ENCODE measurements around the gene DHRS2.
"Not testable (repeated sequence)": the region's sequence is repeated elsewhere in the genome, so short reads cannot be mapped to it uniquely, and the experiment has no call there.

The DHRS2 gene, protein sequence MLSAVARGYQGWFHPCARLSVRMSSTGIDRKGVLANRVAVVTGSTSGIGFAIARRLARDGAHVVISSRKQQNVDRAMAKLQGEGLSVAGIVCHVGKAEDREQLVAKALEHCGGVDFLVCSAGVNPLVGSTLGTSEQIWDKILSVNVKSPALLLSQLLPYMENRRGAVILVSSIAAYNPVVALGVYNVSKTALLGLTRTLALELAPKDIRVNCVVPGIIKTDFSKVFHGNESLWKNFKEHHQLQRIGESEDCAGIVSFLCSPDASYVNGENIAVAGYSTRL

DNA sequence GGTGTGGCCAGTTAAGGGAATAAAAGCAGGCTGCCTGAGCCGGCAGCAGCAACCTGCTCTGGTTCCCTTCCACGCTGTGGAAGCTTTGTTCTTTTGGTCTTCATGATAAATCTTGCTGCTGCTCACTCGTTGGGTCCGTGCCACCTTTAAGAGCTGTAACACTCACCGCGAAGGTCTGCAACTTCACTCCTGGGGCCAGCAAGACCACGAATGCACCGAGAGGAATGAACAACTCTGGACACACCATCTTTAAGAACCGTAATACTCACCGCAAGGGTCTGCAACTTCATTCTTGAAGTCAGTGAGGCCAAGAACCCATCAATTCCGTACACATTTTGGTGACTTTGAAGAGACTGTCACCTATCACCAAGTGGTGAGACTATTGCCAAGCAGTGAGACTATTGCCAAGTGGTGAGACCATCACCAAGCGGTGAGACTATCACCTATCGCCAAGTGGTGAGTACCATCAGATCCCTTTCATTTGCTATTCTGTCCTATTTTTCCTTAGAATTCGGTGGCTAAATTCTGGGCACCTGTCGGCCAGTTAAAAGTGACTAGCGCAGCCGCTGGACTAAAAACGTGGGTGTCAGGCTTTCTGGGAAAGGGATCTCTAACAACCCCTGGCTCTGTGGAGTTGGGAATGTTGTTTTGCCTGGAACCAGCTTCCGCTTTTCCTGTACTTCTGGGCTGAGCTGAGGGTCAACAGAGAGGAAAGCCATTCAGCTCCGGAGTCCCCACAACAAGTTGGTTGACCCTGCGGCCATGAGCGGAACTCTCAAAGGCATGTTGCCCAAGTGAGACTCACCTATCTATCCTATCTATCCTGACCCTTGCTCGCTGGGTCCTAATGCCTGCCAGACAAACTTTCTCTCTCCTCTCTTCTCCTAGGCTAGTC lies at the start of gene DHRS2:
Gene DHRS2, plus strand, starts transcription at position 48 of the 895 bp plus-strand sequence. CDS start 2,501 bp downstream, outside the sequence.
- in situ Hi-C loops (cut with MboI; ENCODE audit: low sequenced_read_pairs) = no loop called here

DNA sequence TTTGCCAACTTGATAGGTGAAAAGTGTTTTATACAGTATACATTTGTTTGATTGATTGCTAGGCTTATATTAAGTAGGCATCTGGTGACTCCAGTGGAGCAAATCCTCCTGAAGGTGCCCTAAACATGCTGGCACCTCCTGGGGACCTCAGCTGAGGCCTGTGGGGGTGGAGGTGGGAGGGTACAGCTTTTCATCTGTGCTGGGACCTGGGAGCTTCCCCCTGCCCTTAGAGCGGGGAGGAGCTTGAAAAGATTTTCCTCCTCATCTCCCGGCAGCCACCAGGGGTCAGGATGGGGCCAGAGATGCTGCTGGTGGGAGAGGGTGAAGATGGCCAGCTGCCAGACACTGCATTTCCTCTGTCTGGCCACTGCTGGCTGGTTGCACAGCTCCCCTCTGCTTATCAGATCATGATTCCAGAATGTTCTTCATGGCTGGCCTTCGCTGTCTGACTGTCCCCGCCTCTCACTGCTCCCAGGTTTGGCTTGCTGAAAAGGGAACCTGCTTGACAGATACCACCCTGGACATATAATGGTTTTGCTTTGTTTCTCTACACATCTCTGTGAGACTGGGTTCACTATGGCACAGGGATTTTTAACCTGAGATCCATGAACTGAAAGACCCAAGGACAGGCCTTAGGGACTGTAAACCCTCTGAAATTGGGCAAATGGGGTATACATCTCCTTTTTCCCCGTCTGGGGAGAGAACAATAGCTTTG lies 47.1 kb upstream of the DHRS2 start:
- in situ Hi-C loops (cut with MboI; ENCODE audit: low sequenced_read_pairs) = no loop called here

DNA sequence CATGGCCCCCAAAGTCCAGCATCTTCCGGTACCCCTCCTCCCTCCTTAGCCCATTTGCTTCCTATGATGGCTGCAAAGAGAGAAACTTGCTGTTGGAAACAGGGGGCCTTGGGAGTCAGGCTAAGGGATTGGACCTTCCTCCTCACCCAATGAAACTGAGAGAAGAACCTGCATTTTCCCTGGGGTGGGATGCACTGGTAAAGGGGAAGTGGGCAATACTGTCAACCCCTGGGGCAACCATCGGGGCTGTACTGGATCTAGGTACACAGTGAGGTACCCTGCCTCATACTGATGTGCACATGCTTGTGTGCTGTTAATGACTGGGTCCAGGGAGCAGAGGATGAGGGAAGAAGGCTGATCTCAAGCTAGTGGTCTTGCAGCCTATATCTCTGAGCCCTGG lies 46.6 kb upstream of the DHRS2 start:
- in situ Hi-C loops (cut with MboI; ENCODE audit: low sequenced_read_pairs) = no loop called here

DNA sequence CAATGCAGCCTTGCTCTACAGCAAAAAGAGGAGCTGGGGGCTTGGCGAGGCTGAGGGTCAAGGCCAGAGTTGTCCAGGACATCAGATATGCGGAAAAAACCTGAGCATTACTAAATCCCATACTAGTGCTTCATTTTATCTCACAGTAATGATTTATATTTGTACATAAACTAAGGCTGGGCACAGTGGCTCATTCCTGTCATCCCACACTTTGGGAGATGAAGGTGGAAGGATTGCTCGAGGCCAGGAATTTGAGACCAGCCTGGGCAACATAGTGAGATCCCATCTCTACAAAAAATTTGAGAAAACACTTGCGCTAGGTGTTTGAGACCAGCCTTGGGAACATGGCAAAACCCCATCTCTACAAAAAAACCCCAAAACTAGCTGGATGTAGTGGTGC lies 46.0 kb upstream of the DHRS2 start:
- in situ Hi-C loops (cut with MboI; ENCODE audit: low sequenced_read_pairs) = no loop called here

DNA sequence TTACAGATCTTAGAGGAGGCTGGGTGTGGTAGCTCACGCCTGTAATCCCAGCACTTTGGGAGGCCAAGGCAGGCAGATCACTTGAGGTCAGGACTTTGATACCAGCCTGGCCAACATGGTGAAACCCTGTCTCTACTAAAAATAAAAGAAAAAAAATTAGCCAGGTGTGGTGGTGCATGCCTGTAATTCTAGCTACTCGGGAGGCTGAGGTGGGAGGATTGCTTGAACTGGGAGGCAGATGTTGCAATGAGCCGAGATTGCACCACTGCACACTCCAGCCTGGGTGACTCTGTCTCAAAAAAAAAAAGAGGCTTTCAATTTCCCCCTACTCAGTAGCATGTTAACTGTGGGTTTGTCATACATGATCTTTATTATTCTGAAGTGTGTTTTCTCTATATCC lies 42.0 kb upstream of the DHRS2 start:
- in situ Hi-C loops (cut with MboI; ENCODE audit: low sequenced_read_pairs) = not testable (repeated sequence)

DNA sequence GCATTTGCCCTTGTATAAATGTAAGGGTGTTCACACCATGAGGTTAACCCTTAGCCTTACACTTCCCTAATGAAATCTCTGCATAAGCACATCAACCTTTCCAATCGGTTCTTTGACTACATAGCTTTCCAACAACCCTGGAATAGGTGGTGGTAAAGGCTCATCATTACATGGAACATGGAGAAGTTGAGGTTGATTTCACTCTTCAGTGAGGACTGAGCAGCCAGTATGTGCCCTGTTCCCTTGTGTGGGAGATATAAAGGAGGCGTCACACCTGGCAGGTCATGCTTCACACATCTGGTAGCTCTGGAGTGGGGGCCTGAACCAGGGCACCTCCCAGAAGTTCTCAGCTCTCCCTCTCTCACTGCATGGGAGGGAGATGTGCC lies 35.8 kb upstream of the DHRS2 start:
- in situ Hi-C loops (cut with MboI; ENCODE audit: low sequenced_read_pairs) = no loop called here

DNA sequence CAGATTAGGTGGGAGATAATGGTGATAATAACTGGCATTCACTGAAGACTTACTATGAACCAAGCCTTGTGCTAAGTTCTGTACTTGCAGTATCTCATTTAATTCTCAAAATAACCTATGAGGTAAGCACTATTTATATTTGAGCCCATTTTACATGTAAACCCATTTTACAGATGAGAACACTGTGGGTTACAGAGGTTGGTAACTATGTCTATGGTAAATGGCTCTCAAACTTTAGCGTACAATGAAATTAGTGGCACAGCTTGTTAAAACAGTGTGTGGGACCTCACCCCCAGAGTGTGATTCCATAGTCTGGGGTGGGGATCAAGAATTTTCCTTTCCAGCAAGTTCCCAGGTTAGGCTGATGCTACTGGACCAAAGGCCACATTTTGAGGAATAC lies 35.4 kb upstream of the DHRS2 start:
- in situ Hi-C loops (cut with MboI; ENCODE audit: low sequenced_read_pairs) = no loop called here

DNA sequence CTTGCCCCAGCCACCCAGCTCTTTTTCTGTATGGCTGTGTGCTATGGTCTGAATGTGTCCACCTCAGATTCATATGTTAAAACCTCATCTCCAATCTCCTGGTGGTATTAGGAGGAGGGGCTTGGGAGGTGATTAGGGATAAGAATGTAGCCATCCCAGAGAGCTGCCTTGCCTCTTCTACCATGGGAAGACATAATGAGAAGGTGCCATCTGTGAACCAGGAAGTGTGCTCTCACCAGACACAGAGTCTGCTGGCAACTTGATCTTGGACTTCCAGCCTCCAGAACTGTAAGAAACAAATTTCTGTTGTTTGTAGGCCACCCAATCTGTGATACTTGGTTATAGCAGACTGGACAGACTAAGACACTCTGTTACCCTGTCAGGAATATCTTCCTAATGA lies 34.7 kb upstream of the DHRS2 start:
- in situ Hi-C loops (cut with MboI; ENCODE audit: low sequenced_read_pairs) = no loop called here

DNA sequence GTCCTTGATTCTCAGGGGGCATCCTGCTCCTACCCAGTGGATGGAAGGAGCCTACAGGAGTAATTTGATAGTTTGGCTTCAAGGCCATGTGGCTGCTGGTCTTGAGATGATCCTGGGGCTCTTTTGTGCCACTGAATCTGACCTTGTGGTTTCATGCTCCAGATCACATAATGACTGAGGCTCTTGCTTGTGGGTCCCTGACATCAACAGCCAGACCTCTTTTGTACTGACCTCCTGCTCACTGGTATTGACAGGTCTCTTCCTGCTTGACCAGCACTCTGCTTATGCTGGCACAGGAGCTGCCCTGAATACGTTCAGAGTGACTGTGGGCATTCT lies 34.4 kb upstream of the DHRS2 start:
- in situ Hi-C loops (cut with MboI; ENCODE audit: low sequenced_read_pairs) = no loop called here

DNA sequence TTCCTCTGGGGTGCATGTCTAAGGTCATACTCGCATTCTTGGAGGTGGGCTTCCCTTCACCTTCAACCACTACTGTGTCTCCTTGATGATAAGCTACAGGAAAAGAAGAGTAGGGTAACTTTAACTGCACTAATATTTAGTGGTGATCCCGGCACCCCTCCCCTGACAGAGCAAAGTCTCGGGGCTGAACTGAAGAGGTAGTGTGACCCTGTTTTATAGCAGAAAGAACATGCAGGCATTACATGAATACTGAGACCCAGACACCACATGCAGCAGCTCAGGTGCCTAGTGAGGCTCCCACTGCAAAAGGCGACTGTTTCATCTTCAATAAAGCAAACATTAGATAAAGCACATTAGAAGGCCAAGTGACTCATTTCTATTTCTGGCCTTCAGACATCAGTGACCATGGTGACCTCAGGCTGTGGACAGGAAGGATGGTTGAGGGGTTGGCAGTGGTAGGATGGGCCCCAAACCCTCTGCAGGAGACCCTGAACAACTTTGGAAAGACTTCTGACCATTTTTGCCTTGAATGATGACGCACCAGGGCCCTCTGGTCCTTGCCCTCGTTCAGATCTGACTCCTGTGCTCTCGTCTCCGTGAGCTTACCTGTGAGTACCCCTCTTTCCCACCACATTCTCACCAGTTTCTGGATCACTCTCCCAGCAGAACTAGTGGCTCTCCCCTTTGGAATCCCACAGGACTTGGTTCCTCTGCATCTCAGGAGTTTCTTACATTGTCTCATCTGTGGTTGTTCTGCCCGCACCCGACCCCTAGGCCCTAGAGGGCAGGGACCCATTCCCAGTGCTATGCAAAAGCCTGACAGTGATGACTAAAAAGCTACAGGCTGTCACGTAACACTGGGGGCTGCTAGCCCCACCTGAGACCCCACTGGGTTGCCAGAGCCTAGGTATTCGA lies 33.7 kb upstream of the DHRS2 start:
- in situ Hi-C loops (cut with MboI; ENCODE audit: low sequenced_read_pairs) = no loop called here

DNA sequence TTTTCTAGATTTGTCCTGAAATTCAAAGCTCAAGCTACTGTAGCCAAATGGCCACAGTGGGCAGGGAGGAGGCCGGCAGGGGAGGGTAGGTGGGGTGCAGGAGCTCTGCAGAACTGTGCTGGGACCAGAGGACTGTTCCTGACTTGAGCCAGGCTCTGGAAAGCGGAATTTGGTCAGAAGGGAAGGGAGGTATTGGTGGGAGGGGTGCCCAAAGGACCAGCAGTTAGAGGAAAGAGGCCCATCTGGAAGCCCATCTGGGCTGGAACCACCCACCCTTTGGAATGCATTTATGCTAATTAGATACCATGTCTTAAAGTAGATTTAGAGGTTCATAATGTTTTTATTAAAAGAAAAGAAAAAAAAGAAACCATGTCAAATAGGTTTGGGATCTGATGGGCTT lies 33.1 kb upstream of the DHRS2 start:
- in situ Hi-C loops (cut with MboI; ENCODE audit: low sequenced_read_pairs) = no loop called here

DNA sequence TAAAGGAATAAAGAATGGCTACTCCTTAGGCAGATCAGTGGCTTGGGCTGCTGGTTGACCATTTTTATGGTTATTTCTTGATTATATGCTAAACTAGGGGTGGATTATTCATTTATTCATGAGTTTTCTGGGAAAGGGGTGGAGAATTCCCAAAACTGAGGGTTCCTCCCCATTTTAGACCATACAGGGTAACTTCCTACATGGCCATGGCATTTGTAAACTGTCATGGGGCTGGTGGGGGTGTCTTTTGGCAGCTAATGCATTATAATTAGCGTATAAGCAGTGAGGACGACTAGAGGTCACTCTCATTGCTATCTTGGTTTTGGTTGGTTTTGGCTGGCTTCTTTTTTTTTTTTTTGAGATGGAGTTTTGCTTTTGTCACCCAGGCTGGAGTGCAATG lies 32.0 kb upstream of the DHRS2 start:
- in situ Hi-C loops (cut with MboI; ENCODE audit: low sequenced_read_pairs) = no loop called here

DNA sequence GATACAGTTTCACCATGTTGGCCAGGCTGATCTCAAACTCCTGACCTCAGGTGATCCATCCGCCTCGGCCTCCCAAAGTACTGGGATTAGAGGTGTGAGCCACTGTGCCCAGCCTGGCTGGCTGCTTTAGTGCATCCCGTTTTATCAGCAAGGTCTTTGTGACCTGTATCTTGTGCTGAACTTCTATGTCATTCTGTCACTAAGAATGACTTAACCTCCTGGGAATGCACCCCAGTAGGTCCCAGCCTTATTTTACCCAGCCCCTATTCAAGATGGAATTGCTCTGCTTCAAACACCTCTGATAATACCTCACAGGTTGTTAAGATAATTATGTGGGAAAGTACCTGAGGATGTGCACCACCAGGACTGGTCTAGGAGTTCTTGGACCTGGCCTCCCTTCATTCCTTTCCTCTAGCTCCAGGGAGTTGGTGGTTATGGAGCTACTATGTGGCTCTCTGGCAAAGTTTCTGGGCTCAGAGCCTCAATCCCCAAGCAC lies 31.4 kb upstream of the DHRS2 start:
- in situ Hi-C loops (cut with MboI; ENCODE audit: low sequenced_read_pairs) = no loop called here

DNA sequence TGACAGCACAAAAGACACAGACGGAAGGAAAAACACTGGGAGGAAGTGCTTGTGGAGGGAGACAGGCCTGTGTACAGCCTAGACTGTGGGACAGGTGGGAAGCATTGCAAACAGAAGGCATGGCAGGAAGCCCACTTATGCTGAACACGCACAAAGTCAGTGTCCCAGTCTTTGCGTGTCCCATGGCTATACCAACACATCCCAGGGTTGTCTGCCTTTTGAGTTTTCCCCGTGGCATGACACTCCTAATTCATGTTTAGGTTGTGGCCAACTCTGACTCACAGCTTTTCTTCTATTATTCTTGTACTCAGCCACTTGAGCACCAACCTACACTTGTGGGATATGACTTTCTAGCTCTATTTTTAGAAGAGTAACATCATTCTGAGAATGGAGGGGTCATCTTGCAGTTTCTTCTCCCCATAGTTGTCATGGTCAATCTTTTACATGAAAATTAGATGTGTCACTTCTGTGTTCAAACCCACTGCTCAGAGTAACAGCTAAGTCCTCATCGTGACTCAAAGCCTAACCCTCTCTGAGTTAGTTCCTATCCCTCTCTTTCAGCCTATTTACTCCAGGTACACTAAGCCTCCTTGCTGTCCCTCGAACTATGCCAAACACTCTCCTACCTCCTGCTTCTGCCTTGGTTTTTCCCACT lies 30.1 kb upstream of the DHRS2 start:
- in situ Hi-C loops (cut with MboI; ENCODE audit: low sequenced_read_pairs) = no loop called here

DNA sequence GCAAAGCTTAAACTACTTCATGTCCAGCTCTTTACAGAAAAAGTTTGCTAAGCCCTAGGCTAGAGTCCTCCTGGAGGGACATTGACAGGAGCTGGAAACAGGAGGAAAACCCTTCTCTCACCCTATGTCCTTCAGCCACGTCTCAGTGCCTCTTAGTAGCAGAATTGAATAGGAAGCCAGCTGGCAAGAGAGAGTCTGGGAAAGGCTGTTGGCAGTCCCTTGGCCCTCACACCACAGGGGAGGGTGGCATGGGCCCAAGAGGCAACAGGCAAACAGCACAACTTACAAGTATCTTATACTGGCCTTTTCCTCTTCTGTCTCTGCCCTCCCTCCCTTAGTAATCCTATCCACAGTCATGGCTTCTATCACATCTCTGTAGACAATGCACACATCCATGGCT lies 27.7 kb upstream of the DHRS2 start:
- in situ Hi-C loops (cut with MboI; ENCODE audit: low sequenced_read_pairs) = no loop called here

DNA sequence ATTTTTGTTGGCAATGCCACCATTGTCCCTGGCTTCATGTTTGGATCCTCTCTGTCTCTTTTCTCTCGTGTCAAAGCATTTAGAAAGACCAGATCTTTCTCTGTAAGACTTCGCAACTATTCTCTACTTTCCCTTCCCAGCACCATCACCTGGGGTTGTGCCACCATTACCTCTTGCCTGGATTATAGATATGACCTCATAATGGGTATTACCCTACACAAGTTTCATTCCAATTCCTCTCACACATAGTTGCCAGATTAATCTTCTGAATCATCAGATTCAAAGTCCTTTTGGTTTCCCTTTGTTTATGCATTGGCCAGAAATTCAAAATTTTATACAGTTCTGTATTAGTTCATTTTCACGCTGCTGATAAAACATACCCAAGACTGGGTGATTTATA lies 27.2 kb upstream of the DHRS2 start:
- in situ Hi-C loops (cut with MboI; ENCODE audit: low sequenced_read_pairs) = no loop called here

DNA sequence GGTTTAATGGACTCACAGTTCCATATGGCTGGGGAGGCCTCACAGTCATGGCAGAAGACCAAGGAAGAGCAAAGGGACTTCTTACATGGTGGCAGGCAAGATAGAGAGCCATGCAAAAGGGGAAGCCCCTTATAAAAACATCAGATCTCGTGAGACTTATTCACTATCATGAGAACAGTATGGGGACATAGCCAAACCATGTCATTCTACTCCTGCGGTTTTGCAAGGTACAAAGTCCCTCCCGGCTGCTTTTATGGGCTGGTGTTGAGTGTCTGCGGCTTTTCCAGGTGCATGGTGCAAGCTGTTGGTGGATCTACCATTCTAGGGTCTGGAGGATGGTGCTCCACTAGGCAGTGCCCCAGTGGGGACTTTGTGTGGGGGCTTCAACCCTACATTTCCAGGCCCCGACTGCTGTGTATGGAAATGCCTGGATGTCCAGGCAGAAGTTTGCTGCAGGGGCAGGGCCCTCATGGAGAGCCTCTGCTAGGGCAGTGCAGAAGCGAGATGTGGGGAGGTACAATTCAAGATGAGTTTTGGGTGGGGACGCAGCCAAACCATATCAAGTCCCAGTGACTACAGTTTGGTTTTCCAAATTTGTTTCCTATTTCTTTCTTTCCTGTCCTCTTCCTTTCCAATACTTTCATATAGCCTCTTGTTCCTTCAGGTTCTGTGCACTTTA lies 26.6 kb upstream of the DHRS2 start:
- in situ Hi-C loops (cut with MboI; ENCODE audit: low sequenced_read_pairs) = not testable (repeated sequence)

DNA sequence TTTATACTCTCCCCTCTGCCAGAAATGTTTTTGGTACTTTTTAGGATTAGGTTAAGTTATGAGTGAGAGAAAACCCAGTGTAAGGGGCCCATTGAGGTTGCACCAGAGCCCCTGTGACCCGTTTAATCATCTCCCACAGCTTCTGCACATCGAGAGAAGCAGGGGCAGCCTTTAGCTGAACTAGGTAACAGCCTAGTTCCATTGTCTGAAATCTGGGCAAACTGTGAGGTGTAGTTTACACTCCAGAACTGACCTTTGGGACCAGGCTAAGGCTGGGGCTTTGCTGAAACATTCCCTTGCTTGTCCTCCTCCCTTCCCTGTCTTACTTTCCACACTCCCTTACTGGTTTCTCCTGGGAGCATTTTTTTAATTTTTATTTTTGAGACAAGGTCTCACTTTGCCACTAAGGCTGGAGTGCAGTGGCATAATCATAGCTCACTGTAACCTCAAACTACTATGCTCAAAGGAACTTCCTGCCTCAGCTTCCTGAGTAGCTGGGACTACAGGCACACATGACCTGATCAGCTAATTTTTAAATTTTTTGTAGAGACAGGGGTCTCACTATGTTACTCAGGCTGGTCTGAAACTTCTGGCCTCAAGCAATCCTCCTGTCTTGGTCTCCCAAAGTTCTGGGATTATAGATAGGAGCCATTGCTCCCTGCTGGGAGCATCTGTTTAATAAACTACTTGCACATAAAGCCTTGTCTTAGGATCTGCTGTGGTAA lies 25.9 kb upstream of the DHRS2 start:
- in situ Hi-C loops (cut with MboI; ENCODE audit: low sequenced_read_pairs) = no loop called here

DNA sequence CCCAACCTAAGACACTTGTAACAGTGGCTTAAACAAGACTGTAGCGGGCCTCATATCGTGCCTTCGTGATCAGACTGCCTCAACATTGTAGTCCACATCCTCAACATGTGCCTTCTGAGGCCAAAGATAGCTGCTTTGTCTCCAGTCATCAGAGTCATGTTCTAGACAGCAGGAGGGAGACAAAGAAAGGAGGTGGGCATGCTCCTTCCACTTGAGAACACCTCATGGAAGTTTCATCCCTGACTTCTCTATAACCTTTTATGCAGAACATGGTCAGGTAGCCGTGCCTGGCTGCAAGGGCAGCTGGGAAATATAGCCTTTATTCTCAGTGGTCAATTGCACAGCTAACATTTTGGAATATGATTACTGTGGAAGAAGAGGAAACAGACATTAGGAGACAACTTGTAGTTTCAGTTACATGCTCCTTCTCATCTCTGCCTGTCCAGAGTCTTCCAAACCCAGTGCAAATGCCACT lies 25.3 kb upstream of the DHRS2 start:
- in situ Hi-C loops (cut with MboI; ENCODE audit: low sequenced_read_pairs) = no loop called here

All from HL-60/S4 treated with phorbol 12-myristate 13-acetate at 8.2 ng/mL for 4 days and 3 days (cell line).